ENCODE results near the gene GABRG3. TPM values are rescaled to one million over a fixed set of nuclear protein-coding genes. Genes with fewer than 3 reads are reported as not detected.

The GABRG3 gene
- total RNA-seq, 1 experiment from 2014 or later, result not detected

GRCh38 chr15:27238209-27238608, 267.2 kb downstream of the GABRG3 start:
- BruUV-seq (replicated peaks), result no TSS peak

DNA sequence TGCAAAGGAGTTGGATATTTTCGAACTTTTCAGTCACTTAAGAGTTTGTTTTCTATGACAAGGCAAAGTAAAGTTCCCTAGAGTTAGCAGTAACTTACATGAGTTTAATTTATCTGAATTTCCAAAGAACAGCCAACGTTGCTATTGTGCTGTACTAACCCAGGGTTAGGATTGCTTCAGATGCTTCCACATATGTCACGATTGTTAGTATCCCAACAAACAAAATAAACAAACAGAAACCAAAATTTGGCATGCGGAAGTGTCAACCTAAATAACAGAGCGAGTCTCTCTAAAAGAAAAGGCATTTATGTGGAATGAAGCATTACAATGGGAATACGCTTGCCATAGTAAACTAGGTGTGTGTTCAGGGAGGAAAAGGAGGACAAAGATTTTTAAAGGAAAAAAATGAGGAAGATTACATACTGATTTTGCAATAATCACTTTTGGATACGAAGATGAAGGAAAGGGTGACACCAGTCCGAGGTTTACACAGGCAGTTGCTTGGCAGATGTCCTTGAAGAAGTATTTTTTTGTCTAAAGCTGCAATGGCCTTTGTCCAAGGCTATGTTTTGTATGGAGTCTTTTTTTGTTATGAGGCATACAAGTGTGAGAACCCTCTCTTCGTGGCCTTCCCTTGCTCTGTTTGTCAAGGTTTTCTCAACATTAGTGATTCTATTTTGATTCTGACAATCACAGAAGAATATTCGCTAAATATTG, 267.9 kb downstream of the GABRG3 start:
- ChIA-PET RAD21 (ENCODE audit: low non-redundant PET in 1 of 2, low total read pairs in 2 of 2, uncharacterized antibody in 2 of 2, unreplicated experiment in 2 of 2) (no interaction called here), POLR2A (no interaction called here), CTCF (no interaction called here)
- H4K20me1 ChIP-seq (ENCODE audit: insufficient read depth), result no peaks in the 10 kb centered on the region
- no peak overlapping the region for H3K9ac ChIP-seq (ENCODE audit: low read length)
- intact Hi-C loops (cut with micrococcal nuclease), result no loop called here
- H3K4me1 ChIP-seq (ENCODE audit: control insufficient read depth in 1 of 2, insufficient read depth in 2 of 2, low read length in 2 of 2), result no peaks in the 10 kb centered on the region
- no peak overlapping the region for H2AFZ ChIP-seq (ENCODE audit: low read depth, low read length, poor library complexity, severe bottlenecking)
- no peaks in the 10 kb centered on the region for H3K9me2 ChIP-seq (ENCODE audit: insufficient read depth)
- H3K4me3 ChIP-seq (replicated peaks in 1 of 2; ENCODE audit: low read depth in 1 of 2, low read length in 2 of 2), result no peak overlapping the region
- H3K4me2 ChIP-seq (ENCODE audit: low read length), result no peak overlapping the region
- DNase-seq (ENCODE audit: low read depth, low spot score) (no peak), ATAC-seq (no peak)
- peaks cover 13 to 31% of the 10 kb centered on the region in 2 experiments; a peak in 2 of 4 replicates for H3K9me3 ChIP-seq (ENCODE audit: control insufficient read depth in 1 of 2, insufficient read depth in 1 of 2, low read depth in 1 of 2, low read length in 2 of 2)
- H3K27me3 ChIP-seq (ENCODE audit: insufficient read depth, low read length), result no peaks in the 10 kb centered on the region
- BruUV-seq (replicated peaks), result no TSS peak
- no peaks in the 10 kb centered on the region for H3K79me2 ChIP-seq (ENCODE audit: insufficient read depth, low read length)
- H3K27ac ChIP-seq (ENCODE audit: low read depth, low read length), result no peak overlapping the region
- no peaks in the 10 kb centered on the region for H3K36me3 ChIP-seq (ENCODE audit: control insufficient read depth in 1 of 2, insufficient read depth in 2 of 2, low read length in 2 of 2)
- TF ChIP-seq ZFX (IDR thresholded peaks at IDR 0.05) (no peak), CBX3 (IDR thresholded peaks at IDR 0.05; ENCODE audit: low read depth) (no peak), YY1 (IDR thresholded peaks at IDR 0.05; ENCODE audit: extremely low read depth, insufficient replicate concordance, low read depth, low read length) (no peak), SRF (IDR thresholded peaks at IDR 0.05; ENCODE audit: low read depth) (no peak), EZH2phosphoT487 (IDR thresholded peaks at IDR 0.05; ENCODE audit: borderline replicate concordance) (no peak)
- TF ChIP-seq, protein P1, sequence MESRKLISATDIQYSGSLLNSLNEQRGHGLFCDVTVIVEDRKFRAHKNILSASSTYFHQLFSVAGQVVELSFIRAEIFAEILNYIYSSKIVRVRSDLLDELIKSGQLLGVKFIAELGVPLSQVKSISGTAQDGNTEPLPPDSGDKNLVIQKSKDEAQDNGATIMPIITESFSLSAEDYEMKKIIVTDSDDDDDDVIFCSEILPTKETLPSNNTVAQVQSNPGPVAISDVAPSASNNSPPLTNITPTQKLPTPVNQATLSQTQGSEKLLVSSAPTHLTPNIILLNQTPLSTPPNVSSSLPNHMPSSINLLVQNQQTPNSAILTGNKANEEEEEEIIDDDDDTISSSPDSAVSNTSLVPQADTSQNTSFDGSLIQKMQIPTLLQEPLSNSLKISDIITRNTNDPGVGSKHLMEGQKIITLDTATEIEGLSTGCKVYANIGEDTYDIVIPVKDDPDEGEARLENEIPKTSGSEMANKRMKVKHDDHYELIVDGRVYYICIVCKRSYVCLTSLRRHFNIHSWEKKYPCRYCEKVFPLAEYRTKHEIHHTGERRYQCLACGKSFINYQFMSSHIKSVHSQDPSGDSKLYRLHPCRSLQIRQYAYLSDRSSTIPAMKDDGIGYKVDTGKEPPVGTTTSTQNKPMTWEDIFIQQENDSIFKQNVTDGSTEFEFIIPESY (IDR thresholded peaks at IDR 0.05; ENCODE audit: extremely low read depth, insufficient replicate concordance, low read length), result no peak
- TF ChIP-seq, protein P2, sequence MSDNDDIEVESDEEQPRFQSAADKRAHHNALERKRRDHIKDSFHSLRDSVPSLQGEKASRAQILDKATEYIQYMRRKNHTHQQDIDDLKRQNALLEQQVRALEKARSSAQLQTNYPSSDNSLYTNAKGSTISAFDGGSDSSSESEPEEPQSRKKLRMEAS (IDR thresholded peaks at IDR 0.05), result no peak

More at GRCh38 chr15:27238209-27238608, 267.2 kb downstream of the GABRG3 start:
- TF ChIP-seq EGR1 (IDR thresholded peaks at IDR 0.05; ENCODE audit: low read depth) (no peak), ZFX (IDR thresholded peaks at IDR 0.05) (no peak), SRF (IDR thresholded peaks at IDR 0.05; ENCODE audit: low read depth) (no peak), YY1 (IDR thresholded peaks at IDR 0.05; ENCODE audit: extremely low read depth, insufficient replicate concordance, low read depth, low read length) (no peak), CBX3 (IDR thresholded peaks at IDR 0.05; ENCODE audit: low read depth) (no peak)
- TF ChIP-seq, protein P1 (IDR thresholded peaks at IDR 0.05; ENCODE audit: extremely low read depth, insufficient replicate concordance, low read length), result no peak
- Histone ChIP-seq H3K9me3 (ENCODE audit: control insufficient read depth in 1 of 2, insufficient read depth in 1 of 2, low read depth in 1 of 2, low read length in 2 of 2) (peaks cover 13 to 34% of the 10 kb centered on the region in 2 experiments; a peak in 2 of 4 replicates), H3K4me1 (ENCODE audit: control insufficient read depth in 1 of 2, insufficient read depth in 2 of 2, low read length in 2 of 2) (no peaks in the 10 kb centered on the region), H3K27ac (ENCODE audit: low read depth, low read length) (no peak overlapping the region), H3K4me2 (ENCODE audit: low read length) (no peak overlapping the region), H3K9ac (ENCODE audit: low read length) (no peak overlapping the region), H3K9me2 (ENCODE audit: insufficient read depth) (no peaks in the 10 kb centered on the region), H4K20me1 (ENCODE audit: insufficient read depth) (no peaks in the 10 kb centered on the region), H3K4me3 (replicated peaks in 1 of 2; ENCODE audit: low read depth in 1 of 2, low read length in 2 of 2) (no peak overlapping the region), H3K79me2 (ENCODE audit: insufficient read depth, low read length) (no peaks in the 10 kb centered on the region), H3K36me3 (ENCODE audit: control insufficient read depth in 1 of 2, insufficient read depth in 2 of 2, low read length in 2 of 2) (no peaks in the 10 kb centered on the region), H2AFZ (ENCODE audit: low read depth, low read length, poor library complexity, severe bottlenecking) (no peak overlapping the region), H3K27me3 (ENCODE audit: insufficient read depth, low read length) (no peaks in the 10 kb centered on the region)
- RAD21 ChIA-PET (ENCODE audit: low non-redundant PET in 1 of 2, low total read pairs in 2 of 2, uncharacterized antibody in 2 of 2, unreplicated experiment in 2 of 2), result no interaction called here
- no peak for DNase-seq (ENCODE audit: low read depth, low spot score)
- CTCF ChIA-PET, result no interaction called here
- no peak for ATAC-seq
- POLR2A ChIA-PET, result no interaction called here
- intact Hi-C loops (cut with micrococcal nuclease), result no loop called here

All from HCT116 (cell line).